NCI-H187 treated with DMSO at 0.1 percent for 48 hours (cell line): ENCODE results near the gene ZNF497.
"Not testable (repeated sequence)": the region's sequence is repeated elsewhere in the genome, so short reads cannot be mapped to it uniquely, and the experiment has no call there.

Experiments
- DNase-seq: peaks from one replicate; lab custom pipeline; 2025; lab: John Stamatoyannopoulos, UW

Gene ZNF497

DNA sequence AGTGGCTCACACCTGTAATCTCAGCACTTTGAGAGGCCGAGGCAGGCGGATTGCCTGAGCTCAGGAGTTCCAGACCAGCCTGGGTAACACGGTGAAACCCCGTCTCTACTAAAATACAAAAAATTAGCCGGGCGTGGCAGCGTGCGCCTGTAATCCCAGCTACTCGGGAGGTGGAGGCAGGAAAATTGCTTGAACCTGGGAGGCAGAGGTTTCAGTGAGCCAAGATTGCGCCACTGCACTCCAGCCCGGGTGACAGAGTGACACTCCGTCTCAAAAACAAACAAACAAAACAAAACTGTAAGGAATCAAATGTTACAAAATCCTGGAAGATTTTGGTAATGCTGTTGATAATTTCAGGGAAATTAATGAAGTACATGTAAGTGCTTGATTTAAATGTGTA lies 14.5 kb downstream of the ZNF497 start:
- DNase-seq, result not testable (repeated sequence)

DNA sequence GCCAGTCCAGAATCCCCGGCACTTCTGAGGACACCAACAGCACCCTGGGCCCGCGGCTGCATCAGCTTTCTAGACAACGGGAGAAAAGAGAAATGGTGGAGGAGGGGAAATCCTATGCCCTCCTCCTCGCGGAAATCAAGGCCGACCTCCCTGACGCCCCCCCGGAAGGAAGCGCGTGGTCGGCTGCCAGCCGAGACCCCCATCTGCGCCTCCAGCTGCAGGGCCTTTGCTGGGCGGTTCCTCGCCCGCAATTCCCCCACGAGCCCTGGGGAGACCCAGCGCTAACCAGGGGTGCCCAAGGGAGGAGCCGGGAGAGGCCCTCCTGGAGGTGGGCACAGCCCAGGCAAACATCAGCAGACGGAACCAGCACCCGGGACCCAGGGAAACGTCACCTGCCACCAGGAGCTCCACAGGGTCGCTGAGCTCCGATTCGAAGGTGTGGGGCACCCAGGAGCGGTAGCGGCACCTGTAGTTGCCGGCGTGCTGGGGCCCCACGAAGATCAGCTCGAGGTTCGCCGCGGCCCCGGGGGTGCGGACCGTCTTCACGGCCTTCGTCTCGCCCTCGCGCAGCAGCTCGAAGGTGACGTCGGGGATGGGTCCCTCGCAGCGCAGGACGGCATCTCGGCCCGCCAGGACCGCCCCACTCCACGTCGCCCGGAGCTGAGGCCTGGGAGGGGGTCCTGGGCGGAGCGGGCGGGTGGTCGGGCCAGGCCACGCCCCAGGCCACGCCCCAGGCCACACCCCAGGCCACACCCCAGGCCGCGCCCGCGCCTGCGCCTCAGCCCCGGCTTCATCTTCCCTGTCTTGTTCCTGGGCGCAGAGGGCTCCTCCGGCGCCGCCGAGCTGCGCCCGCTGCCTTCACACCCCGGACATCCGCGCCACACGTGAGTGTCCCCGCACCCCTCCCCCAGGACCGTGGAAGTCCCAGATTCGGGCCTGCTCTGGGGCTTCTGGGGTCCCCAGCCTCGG lies 15.3 kb downstream of the ZNF497 start:
- DNase-seq, result no peak

DNA sequence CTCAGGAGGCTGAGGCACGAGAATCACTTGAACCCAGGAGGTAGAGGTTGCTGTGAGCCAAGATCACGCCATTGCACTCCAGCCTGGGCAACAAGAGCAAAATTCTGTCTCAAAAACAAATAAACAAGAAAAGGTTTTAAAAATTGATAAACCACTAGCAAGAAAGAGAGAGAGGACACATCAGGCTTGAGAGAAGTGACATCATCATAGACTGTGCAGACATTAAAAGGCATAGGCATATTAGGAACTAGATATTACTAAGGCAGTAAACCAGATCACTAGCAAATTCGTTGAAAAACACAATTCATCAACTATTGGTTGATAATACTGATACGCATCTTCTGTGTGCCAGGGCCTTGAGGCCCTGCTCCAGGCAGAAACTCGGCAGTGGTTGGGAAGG lies 17.0 kb downstream of the ZNF497 start:
- DNase-seq, result no peak

DNA sequence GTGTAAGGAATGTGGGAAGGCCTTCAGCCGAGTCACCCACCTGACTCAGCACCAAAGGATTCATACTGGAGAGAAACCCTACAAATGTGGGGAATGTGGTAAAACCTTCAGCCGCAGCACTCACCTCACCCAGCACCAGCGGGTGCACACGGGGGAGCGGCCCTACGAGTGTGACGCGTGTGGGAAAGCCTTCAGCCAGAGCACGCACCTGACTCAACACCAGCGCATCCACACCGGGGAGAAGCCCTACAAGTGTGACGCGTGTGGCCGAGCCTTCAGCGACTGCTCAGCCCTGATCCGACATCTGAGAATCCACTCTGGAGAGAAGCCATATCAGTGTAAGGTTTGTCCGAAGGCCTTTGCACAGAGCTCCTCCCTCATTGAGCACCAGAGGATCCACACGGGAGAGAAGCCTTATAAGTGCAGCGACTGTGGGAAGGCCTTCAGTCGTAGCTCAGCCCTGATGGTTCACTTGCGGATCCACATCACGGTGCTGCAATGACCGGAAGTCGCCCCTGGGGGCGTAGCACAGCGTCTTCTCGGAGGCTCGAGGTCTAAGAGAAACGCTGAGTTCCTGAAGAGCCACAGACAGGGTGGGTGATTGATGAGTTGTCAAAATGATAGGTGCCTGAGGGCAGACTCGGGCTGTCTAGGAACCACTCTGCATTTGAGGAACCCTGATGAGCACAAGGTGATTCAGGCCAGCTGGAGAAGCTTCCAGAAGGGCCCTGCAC lies 23.6 kb downstream of the ZNF497 start:
- DNase-seq, result no peak

DNA sequence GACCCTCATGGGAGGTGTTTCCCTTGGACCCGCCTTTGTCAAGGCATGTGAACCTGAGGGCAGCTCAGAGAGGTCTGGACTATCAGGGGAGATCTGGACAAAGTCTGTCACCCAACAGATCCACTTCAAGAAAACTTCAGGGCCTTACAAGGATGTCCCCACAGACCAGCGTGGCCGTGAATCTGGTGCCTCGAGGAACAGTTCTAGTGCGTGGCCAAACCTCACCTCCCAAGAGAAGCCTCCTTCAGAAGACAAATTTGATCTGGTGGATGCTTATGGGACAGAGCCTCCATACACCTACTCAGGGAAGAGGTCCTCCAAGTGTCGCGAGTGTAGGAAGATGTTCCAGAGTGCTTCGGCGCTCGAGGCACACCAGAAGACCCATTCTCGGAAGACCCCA lies 24.2 kb downstream of the ZNF497 start:
- no peak for DNase-seq

DNA sequence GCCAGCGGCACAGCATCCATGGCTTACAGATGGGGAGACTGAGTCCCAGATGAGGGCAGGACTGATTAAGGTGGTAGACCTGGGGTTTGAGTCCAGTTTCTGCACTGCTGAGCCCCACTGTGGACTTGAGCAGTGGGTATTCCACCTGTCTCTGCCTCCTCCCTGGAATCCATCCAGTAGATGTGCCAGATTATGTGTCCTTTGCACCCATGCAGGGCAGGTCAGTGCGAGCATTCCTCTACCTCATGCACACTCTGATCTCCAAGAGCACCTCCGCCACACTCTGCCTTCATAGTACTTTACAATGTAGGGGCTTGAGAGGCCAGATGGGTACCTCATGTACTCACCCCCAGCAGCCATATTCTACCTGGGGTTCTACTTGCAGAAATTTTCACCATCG lies 25.7 kb downstream of the ZNF497 start:
- no peak for DNase-seq

DNA sequence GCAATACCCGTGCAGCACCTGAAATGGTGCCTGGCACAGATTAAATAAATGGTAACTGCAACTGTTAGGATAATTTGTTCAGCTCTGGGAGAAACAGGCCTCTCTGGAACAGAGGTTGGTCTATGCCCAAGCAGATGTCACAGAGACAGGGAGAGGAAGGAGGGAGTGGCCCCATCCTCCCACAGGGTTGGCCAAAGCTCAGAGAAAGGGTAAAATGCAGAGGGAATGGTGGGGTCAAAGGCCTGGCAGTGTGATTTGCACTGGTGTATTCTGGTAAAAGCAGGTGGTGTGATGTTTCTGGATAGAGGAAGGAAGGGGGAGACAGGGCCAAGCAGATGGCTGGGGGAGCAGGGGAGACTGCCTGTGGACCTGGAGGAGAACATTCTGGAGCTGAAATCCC lies 26.3 kb downstream of the ZNF497 start:
- no peak for DNase-seq

DNA sequence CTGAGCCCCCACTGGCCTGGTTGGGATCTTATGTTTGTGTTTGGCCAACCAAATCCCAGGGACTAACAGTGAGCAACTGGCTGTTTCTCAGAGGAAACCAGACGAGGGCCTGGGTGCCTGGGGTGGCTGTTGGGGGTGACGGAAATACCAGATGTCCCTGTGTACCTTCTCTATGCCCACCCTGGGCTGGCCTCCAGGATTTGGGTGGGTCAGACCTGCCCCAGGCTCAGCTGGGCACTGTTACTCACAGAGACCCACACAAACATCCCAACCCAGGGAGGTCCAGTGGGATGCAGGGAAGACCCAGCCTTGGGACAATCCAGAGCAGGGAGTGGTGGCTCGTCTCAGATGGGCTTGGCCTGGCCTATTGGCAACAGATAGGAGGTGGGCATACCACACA lies 26.9 kb downstream of the ZNF497 start:
- no peak for DNase-seq

DNA sequence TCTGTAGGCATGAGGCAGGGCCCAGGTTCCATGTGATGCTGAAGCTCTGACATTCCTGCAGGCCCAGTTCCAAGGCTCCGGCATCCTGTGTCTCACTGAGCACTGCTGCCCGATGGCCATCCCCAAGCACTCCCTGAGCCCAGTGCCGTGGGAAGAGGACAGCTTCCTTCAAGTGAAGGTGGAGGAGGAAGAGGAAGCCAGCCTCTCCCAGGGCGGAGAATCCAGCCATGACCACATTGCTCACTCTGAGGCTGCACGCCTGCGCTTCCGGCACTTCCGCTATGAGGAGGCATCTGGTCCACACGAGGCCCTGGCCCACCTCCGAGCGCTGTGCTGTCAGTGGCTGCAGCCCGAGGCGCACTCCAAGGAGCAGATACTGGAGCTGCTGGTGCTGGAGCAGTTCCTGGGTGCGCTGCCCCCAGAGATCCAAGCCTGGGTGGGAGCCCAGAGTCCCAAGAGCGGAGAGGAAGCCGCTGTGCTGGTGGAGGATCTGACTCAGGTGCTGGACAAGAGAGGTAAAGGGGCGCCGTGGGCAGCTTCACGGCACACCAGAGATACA lies 27.8 kb downstream of the ZNF497 start:
- no peak for DNase-seq

DNA sequence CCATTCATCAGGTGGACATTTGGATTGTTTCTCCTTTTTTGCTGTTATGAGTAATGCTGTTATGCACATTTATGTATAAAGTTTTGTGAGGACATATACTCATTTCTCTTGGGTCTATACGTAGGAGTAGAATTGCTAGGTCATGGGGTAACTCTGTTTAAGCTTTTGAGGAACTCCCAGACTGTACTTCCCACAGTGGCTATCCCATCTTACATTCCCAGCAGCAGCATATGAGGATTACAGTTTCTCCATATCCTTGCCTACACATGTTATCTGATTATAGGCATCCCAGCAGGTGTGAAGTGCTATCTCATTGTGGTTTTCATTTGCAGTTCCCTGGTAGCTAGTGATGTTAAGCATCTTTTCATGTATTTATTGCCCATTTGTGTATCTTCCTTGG lies 29.9 kb downstream of the ZNF497 start:
- DNase-seq, result no peak

DNA sequence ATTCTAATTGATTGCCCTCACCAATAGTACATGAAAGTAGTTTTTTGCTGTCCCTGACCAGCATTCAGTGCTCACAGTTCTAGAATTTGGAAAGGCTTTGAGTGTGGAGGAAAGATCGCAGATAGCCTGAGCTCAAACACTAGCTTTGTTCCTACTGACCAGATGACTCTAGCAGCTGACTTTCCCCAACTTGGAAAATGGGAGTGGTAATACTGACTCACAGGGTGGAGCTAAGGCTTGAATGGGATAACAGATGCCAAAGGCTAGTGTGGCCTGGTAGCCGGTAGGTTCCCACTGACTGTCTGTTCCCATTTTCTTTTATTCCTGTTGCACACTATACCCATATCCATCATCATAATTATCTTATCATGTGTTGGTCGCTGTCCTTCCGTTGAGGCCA lies 32.1 kb downstream of the ZNF497 start:
- no peak for DNase-seq

DNA sequence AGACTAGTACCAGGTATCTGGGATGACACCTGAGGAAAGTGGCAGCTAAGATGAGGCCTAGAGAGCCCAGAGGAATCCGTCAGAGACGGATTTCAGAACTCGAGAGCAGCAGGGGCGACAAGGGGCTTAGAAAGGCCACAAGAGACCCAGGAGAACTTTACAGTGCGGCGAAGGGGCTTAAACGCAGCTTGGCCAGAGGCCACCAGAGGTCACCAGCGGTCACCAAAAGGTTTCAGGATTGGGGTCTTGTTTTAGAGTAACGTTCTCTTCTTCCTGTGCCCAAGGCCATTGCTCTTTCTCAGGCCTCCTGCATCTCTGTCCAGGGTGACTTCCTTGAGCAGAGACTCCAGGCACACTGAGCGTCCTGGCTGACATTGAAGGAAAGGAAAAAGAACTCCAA lies 33.6 kb downstream of the ZNF497 start:
- DNase-seq, result no peak

DNA sequence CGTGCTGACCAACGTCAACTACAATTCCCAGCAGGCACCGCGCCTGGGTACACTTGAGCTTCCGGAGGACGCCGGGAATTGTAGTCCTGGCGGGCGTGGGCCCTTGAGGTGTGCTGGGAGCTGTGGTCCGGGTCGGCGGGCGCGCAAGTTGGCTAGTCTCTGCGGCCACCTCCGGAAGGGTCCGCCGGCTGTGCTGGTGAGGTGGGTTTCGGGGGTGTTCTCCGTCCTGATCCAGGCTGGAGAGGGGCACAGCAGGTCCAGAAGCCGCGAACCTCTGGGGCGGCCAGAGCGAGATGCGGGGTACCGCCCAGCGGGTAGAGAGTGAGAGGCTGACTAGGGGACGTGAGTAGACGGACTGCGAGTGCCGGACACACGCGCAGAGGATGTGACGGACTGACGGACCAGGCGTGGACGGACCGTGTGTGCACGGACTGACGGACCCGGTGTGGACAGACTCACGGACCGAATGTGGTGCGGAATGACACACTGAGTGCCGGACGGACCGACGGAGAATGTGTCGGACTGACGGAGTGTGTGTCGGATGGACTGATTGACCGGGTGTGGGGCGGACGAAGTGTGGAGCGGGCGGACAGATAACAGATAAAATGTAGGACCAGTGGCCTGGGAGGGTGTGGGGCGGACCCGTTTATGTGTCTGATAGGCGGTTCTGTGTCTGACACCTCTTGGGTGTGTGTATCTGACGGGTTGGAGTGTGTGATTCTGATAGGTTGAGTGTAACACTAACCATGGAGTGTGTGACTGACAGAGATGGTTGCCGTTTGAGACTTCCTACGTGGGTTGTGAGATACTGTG lies 35.4 kb downstream of the ZNF497 start, which contains the start of gene ZSCAN22:
Gene ZSCAN22 (plus strand): TSS at position 81 of the 813 bp plus-strand sequence. CDS start 7,809 bp downstream, outside the sequence.
- peak; percentile 93 for DNase-seq

DNA sequence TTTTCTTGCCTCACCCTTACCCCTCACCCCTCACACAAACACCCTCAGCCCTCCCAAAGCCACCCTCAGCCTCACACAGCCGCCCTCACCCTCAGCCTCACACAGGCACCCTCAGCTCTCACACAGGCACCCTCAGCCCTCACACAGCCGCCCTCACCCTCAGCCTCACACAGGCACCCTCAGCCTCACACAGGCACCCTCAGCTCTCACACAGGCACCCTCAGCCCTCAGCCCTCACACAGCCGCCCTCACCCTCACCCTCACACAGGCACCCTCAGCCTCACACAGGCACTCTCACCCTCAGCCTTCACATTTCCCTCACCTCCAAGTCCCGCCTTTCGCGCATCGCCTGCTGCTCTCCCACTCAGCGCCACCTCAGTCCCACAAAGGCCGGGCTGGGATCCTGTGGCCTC lies 36.0 kb downstream of the ZNF497 start:
- no peak for DNase-seq

DNA sequence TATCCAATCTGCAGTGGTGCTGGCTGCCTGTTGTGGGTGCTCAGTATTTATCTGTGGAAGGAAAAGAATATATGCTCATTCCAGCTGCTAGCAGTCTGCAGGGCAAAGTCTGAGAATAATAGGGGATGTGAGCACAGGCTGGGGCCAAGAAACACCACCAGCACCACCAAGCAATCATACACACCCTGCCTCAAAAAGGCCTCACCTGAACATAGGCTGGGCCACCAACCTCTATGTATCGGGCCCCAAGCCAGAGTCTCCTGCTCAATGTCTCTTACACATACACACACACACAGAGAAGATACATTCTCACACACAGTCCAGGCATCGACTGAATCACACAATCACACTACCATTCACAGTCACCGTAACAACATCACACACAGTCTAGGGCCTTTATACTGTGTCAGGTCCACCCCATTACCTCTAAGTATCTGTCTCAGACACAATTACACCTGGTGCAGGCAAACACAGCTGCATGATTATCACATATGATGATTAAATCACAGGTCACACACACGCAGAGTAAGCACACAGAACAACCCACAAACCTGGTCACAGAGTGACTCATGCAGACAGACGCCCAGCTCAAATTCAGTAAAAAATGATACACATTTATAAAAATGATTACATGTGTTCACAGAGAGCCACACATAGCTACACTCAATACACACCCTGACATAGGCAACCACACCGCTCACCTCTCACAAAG lies 37.1 kb downstream of the ZNF497 start:
- no peak for DNase-seq

DNA sequence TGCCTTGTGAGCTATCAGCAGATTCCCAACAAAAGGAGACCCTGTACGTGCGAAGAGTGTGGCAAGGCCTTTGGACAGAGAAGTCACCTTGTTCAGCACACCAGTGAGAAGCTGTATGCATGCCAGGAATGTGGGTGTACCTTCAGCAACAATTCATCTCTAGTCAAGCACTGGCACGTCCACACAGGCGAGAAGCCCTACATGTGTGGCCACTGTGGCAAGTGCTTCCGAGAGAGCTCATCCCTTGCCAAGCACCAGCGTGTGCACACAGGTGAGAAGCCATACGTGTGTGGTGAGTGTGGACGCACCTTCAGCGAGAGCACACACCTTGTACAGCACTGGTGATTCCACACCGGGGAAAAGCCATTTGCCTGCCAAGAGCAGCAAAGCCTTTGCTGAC lies 43.3 kb downstream of the ZNF497 start:
- DNase-seq, result no peak

DNA sequence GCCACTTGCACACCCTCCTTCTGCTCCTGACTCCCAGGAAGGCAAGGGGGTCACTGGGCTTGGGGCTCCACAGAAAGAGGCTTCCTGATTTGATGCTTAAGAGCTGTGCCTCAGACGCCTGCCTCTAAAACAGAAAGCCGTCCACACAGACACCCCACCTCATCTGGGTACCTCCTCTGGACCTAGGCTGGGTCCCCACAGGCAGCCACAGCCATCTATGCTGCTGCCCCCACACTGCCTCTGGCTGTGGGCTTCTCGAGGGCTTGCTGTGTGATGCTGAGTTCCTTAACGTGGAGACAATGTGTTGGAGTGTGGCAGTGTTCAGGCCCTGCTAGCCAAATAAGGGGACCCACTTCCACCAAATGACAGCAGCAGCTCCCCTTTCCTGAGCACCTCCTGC lies 44.3 kb downstream of the ZNF497 start:
- no peak for DNase-seq

DNA sequence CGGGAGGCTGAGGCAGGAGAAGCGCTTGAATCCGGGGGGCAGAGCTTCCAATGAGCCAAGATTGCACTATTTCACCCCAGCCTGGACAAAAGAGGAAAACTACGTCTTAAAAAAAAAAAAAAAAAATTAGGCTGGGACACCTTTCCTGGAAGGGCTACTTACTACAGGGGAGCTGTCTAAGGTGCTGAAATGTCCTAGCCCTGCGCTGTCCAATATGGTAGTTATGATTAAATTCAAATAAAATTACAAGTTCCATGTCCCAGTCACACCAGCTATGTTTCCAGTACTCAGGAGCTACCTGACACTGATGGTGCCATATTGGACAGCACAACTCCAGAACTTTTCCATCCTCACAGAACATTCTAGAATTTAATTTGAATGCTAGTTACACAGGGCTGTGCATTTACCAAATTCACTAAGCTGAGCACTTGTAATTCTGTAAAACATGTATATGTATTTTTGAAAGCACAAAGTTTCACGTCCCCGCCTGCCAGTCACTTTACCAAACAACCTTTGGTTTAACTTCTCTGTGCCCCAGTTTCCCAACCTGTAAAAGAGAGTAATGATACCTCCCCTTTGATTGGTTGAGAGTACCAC lies 45.0 kb downstream of the ZNF497 start:
- no peak for DNase-seq

DNA sequence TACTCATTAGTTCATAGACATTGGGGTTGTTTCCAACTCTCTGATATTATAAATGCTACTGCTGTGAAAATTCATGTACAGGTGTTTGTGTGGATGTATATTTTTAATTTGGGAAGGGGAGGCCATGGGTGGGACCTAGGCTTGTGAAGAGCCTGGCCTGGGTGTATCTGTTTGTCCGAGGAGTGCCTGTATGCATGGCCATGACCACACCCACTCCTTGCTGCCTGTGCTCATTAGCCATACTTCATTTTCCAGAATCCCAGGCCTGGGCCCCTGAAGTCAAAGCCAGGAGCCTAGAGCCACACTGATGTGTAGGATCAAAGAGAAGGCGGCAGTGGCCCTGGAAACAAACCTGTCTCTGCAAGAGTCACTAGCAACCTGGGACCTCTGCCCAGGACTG lies 47.0 kb downstream of the ZNF497 start:
- DNase-seq, result no peak

DNA sequence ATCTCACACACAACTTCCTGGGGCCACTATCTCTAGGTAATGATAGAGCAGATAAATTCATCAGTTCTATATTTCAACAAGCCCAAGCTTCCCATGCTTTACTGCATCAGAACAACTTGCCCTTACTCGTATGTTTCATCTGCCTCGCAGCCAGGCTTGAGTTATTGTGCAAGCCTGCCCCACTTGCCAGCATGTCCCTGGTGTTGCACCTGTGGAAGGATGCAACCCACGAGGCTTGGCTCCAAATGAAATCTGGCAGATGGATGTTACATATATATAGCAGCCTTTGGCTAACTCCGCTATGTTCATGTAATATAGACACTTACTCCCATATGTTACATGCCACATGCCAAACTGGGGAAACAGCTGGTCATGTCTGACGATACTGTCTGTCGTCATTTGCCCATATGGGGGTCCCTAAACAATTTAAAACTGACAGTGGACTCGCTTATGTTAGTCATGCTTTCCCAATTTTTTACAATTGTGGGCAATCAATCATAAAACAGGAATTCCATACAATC lies 51.1 kb downstream of the ZNF497 start:
- DNase-seq, result no peak

DNA sequence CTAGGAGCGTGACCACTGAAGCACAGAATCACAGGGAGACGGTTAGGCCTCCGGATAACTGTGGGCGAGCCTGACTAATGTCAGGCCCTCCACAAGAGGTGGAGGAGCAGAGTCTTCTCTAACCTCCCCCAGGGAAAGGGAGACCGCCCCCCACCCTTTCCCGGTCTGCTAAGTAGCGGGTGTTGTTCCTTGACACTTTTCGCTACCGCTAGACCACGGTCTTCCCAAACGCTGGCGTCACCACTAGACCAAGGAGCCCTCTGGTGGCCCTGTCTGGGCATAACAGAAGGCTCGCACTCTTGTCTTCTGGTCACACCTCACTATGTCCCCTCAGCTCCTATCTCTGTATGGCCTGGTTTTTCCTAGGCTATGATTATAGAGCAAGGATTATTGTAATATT lies 51.9 kb downstream of the ZNF497 start:
- DNase-seq, result not testable (repeated sequence)
